K562 (cell line): ENCODE measurements around the gene TCF12. TPM values are rescaled to one million over a fixed set of nuclear protein-coding genes. Genes with fewer than 3 reads are reported as not detected.
A peak's percentile ranks its signal among the peaks of the same experiment; 100 is the strongest.

Experiments used
- MAZ ChIP-seq, 2 experiments: fragments of 450-650 bp in 1 of 2; sonication (generic) in 1 of 2; formaldehyde crosslinking; IDR thresholded peaks in 1 of 2; conservative IDR thresholded peaks in 1 of 2; 2 replicates each; pipeline versions ENCODE4 v1.4.0 to v1.5.0; 2020; ENCODE audit warnings: mild to moderate bottlenecking in 1 of 2, missing genetic modification reagents in 1 of 2
- MGA ChIP-seq: fragments of 450-650 bp; IDR thresholded peaks from 2 replicates; pipeline ENCODE4 v1.6.1; 2016; ENCODE audit warnings: mild to moderate bottlenecking, moderate library complexity
- NFRKB ChIP-seq: fragments of 450-650 bp; IDR thresholded peaks from 2 replicates; pipeline ENCODE4 v1.6.1; 2016; ENCODE audit warnings: low read depth
- POLR3A ChIP-seq: IDR thresholded peaks from 2 replicates; pipeline ENCODE4 v1.6.1; 2011; ENCODE audit warnings: borderline replicate concordance, mild to moderate bottlenecking, moderate library complexity; ENCODE audit not compliant: insufficient read length, insufficient read depth; ENCODE audit errors: extremely low read depth
- STAT6 ChIP-seq: sonication (generic); formaldehyde crosslinking; IDR thresholded peaks from 2 replicates; pipeline ENCODE4 v1.8.1; 2023; ENCODE audit warnings: mild to moderate bottlenecking, missing genetic modification reagents
- TOE1 ChIP-seq, 2 experiments: fragments of 450-650 bp in 1 of 2; sonication (generic) in 1 of 2; formaldehyde crosslinking in 1 of 2; IDR thresholded peaks; 2 replicates each; pipeline versions ENCODE4 v1.7.1 to v1.8.0; 2016 to 2022; ENCODE audit warnings: borderline replicate concordance in 2 of 2, mild to moderate bottlenecking in 2 of 2, antibody characterized with exemption in 1 of 2, inconsistent platforms in 1 of 2, low read depth in 1 of 2, missing genetic modification reagents in 1 of 2, moderate library complexity in 1 of 2
- ZFX ChIP-seq: sonication (generic); formaldehyde crosslinking; IDR thresholded peaks from 2 replicates; pipeline ENCODE4 v1.8.0; 2022; ENCODE audit warnings: mild to moderate bottlenecking, missing genetic modification reagents, moderate library complexity
- polyA plus RNA-seq, 8 experiments: library from polyadenylated mRNA; depleted of rRNA in 4 of 8; stranded (reverse) in 5 of 8; unstranded in 3 of 8; fragments of >200 nt; fragmentation: Nextera tagmentation in 2 of 8; fragmentation: Illumina TruSeq in 1 of 8; extraction: Ambion mirVana in 2 of 8; extraction: Trizol in 1 of 8; gene quantifications; 2 replicates each; pipeline versions ENCODE4 v1.2.1 to v1.2.3, GENCODE V29; 2011 to 2014; ENCODE audit warnings: inconsistent platforms in 1 of 8, missing spikeins in 1 of 8
- total RNA-seq, 7 experiments: library from RNA; depleted of rRNA in 6 of 7; stranded (reverse); fragments of >200 nt in 6 of 7; fragmentation: Illumina TruSeq in 2 of 7; extraction: Trizol in 2 of 7; gene quantifications; 2 replicates each; pipeline versions ENCODE4 v1.2.1 to v1.2.3, GENCODE V29; 2011 to 2021; ENCODE audit warnings: low replicate concordance in 1 of 7
- TF ChIP-seq, protein P1 (sequence below): sonication (generic); formaldehyde crosslinking; IDR thresholded peaks from 2 replicates; pipeline ENCODE4 v1.5.0; 2020; ENCODE audit warnings: missing genetic modification reagents

TCF12 gene
- total and polyA plus RNA-seq, 9 of the 15 experiments (the other 6 are each of a cell fraction or from before 2014, with no cell fraction given) = 10.5 to 132 (median 52.9) TPM

DNA sequence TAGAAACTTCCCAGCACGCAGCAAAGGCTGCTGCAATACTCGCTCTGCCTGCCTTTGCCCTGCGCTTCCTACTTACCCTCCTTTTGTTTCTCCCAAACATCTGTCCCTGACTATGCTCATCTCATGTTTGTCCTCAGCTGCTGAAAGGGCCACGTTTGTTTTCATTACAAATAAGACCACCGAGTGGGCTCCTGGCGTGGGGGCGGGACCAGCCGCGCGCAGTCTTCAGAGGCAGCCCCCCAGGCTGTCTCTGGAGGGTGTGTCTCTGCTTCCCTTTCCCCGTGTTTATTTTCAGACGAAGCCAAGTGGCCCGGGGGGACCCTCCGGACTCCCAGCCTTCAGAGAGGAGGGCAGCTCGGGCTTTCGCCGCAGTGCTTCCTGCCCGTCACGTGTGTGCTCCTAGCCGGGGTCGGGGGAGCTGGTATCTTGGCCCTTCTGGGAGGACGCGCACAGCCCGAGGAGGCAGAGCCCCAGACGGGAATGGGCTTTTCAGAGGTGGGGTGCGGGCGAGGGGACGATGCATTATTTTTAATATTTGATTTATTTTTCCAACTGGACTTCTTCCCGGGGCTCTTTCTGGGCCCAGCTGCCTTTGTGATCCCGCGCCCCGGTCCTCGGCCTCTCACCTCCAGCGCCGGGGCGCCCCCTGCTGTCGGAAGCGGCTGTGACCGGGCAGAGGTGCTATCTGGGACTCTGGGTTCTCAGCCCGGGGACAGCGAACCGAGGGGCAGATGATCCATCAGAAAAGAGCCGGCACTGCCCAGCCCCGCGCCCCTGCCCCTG lies 387.9 kb downstream of the TCF12 start (continued):
- TF ChIP-seq STAT6 (CRISPR knock-in tag) = no peak
- TF ChIP-seq NFRKB = peak; percentile 20; the same call in 1 of the 2 replicates
- TF ChIP-seq MGA = peak; percentile 81
- peak in 1 of 2 experiments; percentile 37; a peak in 1 of 4 replicates for TF ChIP-seq MAZ (CRISPR knock-in tag; conservative IDR thresholded peaks at IDR 0.05 in 1 of 2, IDR thresholded peaks at IDR 0.05 in 1 of 2)
- peak; percentile 49; the same call in 1 of the 2 replicates for TF ChIP-seq TOE1 (IDR thresholded peaks at IDR 0.05; ENCODE audit: borderline replicate concordance)
- no peak for TF ChIP-seq TOE1 (CRISPR knock-in tag; IDR thresholded peaks at IDR 0.05; ENCODE audit: borderline replicate concordance, low read depth)
- TF ChIP-seq POLR3A = no peak
- TF ChIP-seq, protein P1, sequence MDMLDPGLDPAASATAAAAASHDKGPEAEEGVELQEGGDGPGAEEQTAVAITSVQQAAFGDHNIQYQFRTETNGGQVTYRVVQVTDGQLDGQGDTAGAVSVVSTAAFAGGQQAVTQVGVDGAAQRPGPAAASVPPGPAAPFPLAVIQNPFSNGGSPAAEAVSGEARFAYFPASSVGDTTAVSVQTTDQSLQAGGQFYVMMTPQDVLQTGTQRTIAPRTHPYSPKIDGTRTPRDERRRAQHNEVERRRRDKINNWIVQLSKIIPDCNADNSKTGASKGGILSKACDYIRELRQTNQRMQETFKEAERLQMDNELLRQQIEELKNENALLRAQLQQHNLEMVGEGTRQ (CRISPR knock-in tag) = peak; percentile 70
- TF ChIP-seq ZFX (CRISPR knock-in tag) = peak; percentile 73
